ENCODE measurements around the gene SLC25A24.

DNA sequence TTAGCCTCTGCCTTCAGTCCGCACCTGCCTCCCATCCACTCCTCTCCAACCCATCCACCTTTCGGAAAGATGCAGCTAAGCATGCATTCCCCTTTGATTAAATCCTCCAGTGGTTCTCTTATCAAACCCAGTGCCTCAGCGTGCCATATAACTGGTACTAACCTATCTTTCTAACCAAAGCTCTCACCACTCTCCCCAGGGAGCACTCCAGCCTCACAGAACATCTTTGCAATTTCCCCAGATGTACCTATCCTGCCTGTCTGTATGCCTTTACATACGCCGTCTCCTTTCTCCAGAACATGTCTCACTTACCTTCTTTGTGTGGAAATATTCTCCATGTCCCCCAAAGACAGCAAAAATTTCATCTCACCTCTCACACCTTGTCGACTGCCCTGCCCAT is 80.0 kb downstream of the SLC25A24 start:
- TF ChIP-seq POLR2A (IDR thresholded peaks at IDR 0.05; ENCODE audit: low read length) (no peak), GATA1 (IDR thresholded peaks at IDR 0.05; ENCODE audit: low read depth, low read length) (no peak)

All from erythroblast (primary cell).